ENCODE data around the gene VWA7.
"Not testable (repeated sequence)": the region's sequence is repeated elsewhere in the genome, so short reads cannot be mapped to it uniquely, and the experiment has no call there.

- TF ChIP-seq CTCF (IDR thresholded peaks at IDR 0.05; ENCODE audit: low read depth, low read length); POLR2A (IDR thresholded peaks at IDR 0.05; ENCODE audit: extremely low read depth, insufficient read length); MAX (IDR thresholded peaks at IDR 0.05; ENCODE audit: low read depth, low read length): not testable (repeated sequence)
Measured at GRCh38 chr6:31817133-31817928, 40.2 kb upstream of the VWA7 start.
